HepG2 (cell line): Measurements from ENCODE around the gene CD40. TPM values are rescaled to one million over a fixed set of nuclear protein-coding genes. Genes with fewer than 3 reads are reported as not detected.

Experiments used
- ATAC-seq: fragments of 200-7000 bp; cut with Tn5 transposase; 3 replicates; pipeline ENCODE4 v1.9.1; 2020; ENCODE audit warnings: mild to moderate bottlenecking, moderate library complexity
- BruUV-seq: library from RNA; stranded (reverse); fragments of 400-500 nt; replicated peaks from 2 replicates; lab custom pipeline; 2021; lab: Mats Ljungman, UMichigan
- CTCF ChIA-PET: fragments of 300-600 bp; formaldehyde crosslinking; extraction: SDS; loops from one replicate; lab custom pipeline; 2021; ENCODE audit warnings: low total read pairs, inconsistent platforms, low intra/inter-chr PET ratio; lab: Yijun Ruan, JAX
- POLR2A ChIA-PET: fragments of 350-600 bp; sonication (Branson Sonifier 250); formaldehyde crosslinking; loops from one replicate; lab custom pipeline; 2020; ENCODE audit warnings: antibody characterized with exemption, inconsistent platforms; lab: Yijun Ruan, JAX
- DNase-seq: peaks from one replicate; pipeline ENCODE4 v3.0.0-alpha.2; 2015; ENCODE audit warnings: low spot score
- FAIRE-seq: peaks from 3 replicates; lab custom pipeline; 2011; peaks lifted over from hg19 to GRCh38; lab: Jason Lieb, UNC
- H2AFZ ChIP-seq: one replicate; pipeline ENCODE4 v1.6.1; 2011; ENCODE audit warnings: low read length, inconsistent platforms
- H3K27ac ChIP-seq: fragments of 300-600 bp; 3 replicates; pipeline ENCODE4 v1.8.0; 2011; ENCODE audit warnings: mixed run types, mild to moderate bottlenecking, mixed read lengths, low read length, inconsistent platforms; ENCODE audit not compliant: insufficient read depth; ENCODE audit errors: extremely low read length
- H3K27me3 ChIP-seq, 2 experiments: fragments of 200-600 bp in 1 of 2; 2 replicates in 1 of 2; 3 replicates in 1 of 2; pipeline versions ENCODE4 v1.6.0 to v1.8.0; 2011; ENCODE audit warnings: low read length in 2 of 2, mild to moderate bottlenecking in 2 of 2, moderate library complexity in 2 of 2, inconsistent platforms in 1 of 2; ENCODE audit not compliant: insufficient read depth in 2 of 2, control insufficient read depth in 1 of 2
- H3K36me3 ChIP-seq, 2 experiments: fragments of 200-600 bp in 1 of 2; replicated peaks in 1 of 2; 2 replicates in 1 of 2; 3 replicates in 1 of 2; pipeline versions ENCODE4 v1.5.1 to v1.8.0; 2011; ENCODE audit warnings: low read length in 2 of 2, inconsistent platforms in 1 of 2; ENCODE audit not compliant: insufficient read depth in 2 of 2, control insufficient read depth in 1 of 2
- H3K4me1 ChIP-seq: 2 replicates; pipeline ENCODE4 v1.5.1; 2012; ENCODE audit warnings: low read length, inconsistent platforms; ENCODE audit not compliant: insufficient read depth
- H3K4me2 ChIP-seq: 2 replicates; pipeline ENCODE4 v1.6.0; 2011; ENCODE audit warnings: low read depth, low read length, inconsistent platforms
- H3K4me3 ChIP-seq, 3 experiments: fragments of 200-600 bp in 1 of 3; sonication (generic), shearing (Covaris generic) in 1 of 3; replicated peaks in 1 of 3; 2 replicates each; pipeline ENCODE4 v1.5.1; 2011 to 2016; ENCODE audit warnings: low read length in 3 of 3, inconsistent platforms in 2 of 3, low read depth in 2 of 3, mild to moderate bottlenecking in 2 of 3, control low read depth in 1 of 3, mixed read lengths in 1 of 3; ENCODE audit not compliant: insufficient read depth in 1 of 3
- H3K79me2 ChIP-seq: one replicate; pipeline ENCODE4 v1.6.1; 2011; ENCODE audit warnings: low read length, inconsistent platforms; ENCODE audit not compliant: insufficient read depth
- H3K9ac ChIP-seq: 2 replicates; pipeline ENCODE4 v1.6.0; 2011; ENCODE audit warnings: mild to moderate bottlenecking, low read depth, low read length, inconsistent platforms; ENCODE audit not compliant: insufficient read depth
- H3K9me3 ChIP-seq: 2 replicates; pipeline ENCODE4 v1.5.1; 2012; ENCODE audit warnings: mild to moderate bottlenecking, low read length
- H4K20me1 ChIP-seq: 2 replicates; pipeline ENCODE4 v1.6.0; 2011; ENCODE audit warnings: inconsistent platforms, mild to moderate bottlenecking, low read length, moderate library complexity; ENCODE audit not compliant: insufficient read depth
- SAP130 ChIP-seq: IDR thresholded peaks from 2 replicates; pipeline ENCODE4 v1.6.1; 2016; ENCODE audit warnings: low read depth
- SRSF1 ChIP-seq: fragments of 200-400 bp; formaldehyde crosslinking; optimal IDR thresholded peaks from 2 replicates; pipeline ENCODE3; 2017; ENCODE audit warnings: mild to moderate bottlenecking, low read depth, low read length, moderate library complexity
- THAP9 ChIP-seq: sonication (generic); formaldehyde crosslinking; IDR thresholded peaks from 2 replicates; pipeline ENCODE4; 2020; ENCODE audit warnings: missing genetic modification reagents, mild to moderate bottlenecking, borderline replicate concordance
- ZBTB7A ChIP-seq: sonication (generic); formaldehyde crosslinking; IDR thresholded peaks from 2 replicates; pipeline ENCODE4 v1.8.0; 2022; ENCODE audit warnings: mild to moderate bottlenecking, missing genetic modification reagents
- ZIK1 ChIP-seq: sonication (generic); formaldehyde crosslinking; IDR thresholded peaks from 2 replicates; pipeline ENCODE4 v1.5.0; 2020; ENCODE audit warnings: mild to moderate bottlenecking, low read depth, missing genetic modification reagents, borderline replicate concordance
- ZNF10 ChIP-seq: sonication (generic); formaldehyde crosslinking; IDR thresholded peaks from 2 replicates; pipeline ENCODE4 v1.4.0; 2020; ENCODE audit warnings: mild to moderate bottlenecking, low read depth, missing genetic modification reagents, borderline replicate concordance
- WGBS: methylation state at CpG from one replicate; pipeline ENCODE4 v1.1.6; 2017; ENCODE audit warnings: low lambda C conversion rate; 5-methylcytosine and 5-hydroxymethylcytosine counted together
- in situ Hi-C: cut with HindIII; loops from 2 replicates; pipeline ENCODE4 v1.10.0; 2017; ENCODE audit warnings: low pct_unique_long_range_greater_than_20kb; ENCODE audit not compliant: extremely low pct_ligation_motif_present
- intact Hi-C: fragments of 100-400 bp; cut with micrococcal nuclease; formaldehyde crosslinking; loops from one replicate; pipeline ENCODE4 v1.10.0; 2022; ENCODE audit not compliant: unreplicated experiment
- polyA plus RNA-seq, 8 experiments: library from polyadenylated mRNA; depleted of rRNA in 3 of 8; stranded (reverse) in 7 of 8; unstranded in 1 of 8; fragments of >200 nt; fragmentation: Illumina TruSeq in 4 of 8; extraction: Trizol in 4 of 8; gene quantifications; 2 replicates each; pipeline versions ENCODE4 v1.2.1 to v1.2.3, GENCODE V29; 2011 to 2016; ENCODE audit warnings: low read depth in 4 of 8, missing spikeins in 1 of 8, mixed read lengths in 1 of 8; ENCODE audit not compliant: insufficient read depth in 1 of 8
- total RNA-seq, 5 experiments: library from RNA; depleted of rRNA; stranded (reverse); fragments of >200 nt; fragmentation: Illumina TruSeq; extraction: Trizol; gene quantifications; 2 replicates each; pipeline ENCODE4 v1.2.3, GENCODE V29; 2016; ENCODE audit warnings: low read depth in 1 of 5

CD40 gene
- total and polyA plus RNA-seq, 2 of the 13 experiments (the other 11 are each of a cell fraction or from before 2014, with no cell fraction given): 4.6 to 13.4 TPM

- BruUV-seq: no TSS peak
- Histone ChIP-seq H3K4me3 (no peak overlapping the region), H3K4me1 (peaks cover 29% of the 10 kb centered on the region), H3K79me2 (no peaks in the 10 kb centered on the region), H3K4me2 (no peak overlapping the region), H4K20me1 (no peaks in the 10 kb centered on the region), H3K36me3 (no peaks in the 10 kb centered on the region), H3K9me3 (no peaks in the 10 kb centered on the region), H3K9ac (no peak overlapping the region), H3K27me3 (peaks cover 0 to 25% of the 10 kb centered on the region in 2 experiments; a peak in 3 of 5 replicates), H2AFZ (no peak overlapping the region), H3K27ac (no peak overlapping the region)
- ATAC-seq (no peak), DNase-seq (no peak), FAIRE-seq (no peak)
- in situ Hi-C loops: no loop called here
- 30% methylated on average over 15 of the region's 15 CpGs for WGBS
- CTCF ChIA-PET: no interaction called here
- no peak for TF ChIP-seq SAP130 (CRISPR knock-in tag)
- no peak for TF ChIP-seq ZIK1 (CRISPR knock-in tag)
- 0 out of 2 replicates have a peak, but pooled peaks have one; percentile 28 for TF ChIP-seq ZBTB7A (CRISPR knock-in tag)
- POLR2A ChIA-PET: no interaction called here
- intact Hi-C loops: no loop called here
These were observed 4.7 kb downstream of the CD40 start for GRCh38 chr20:46122516-46123481.

GRCh38 chr20:46123482-46124245 is 5.5 kb downstream of the CD40 start:
- Histone ChIP-seq H3K9ac (no peak overlapping the region), H3K79me2 (no peaks in the 10 kb centered on the region)
- CTCF ChIA-PET: no interaction called here
- 50% methylated on average over 11 of the region's 11 CpGs for WGBS
- no peak for TF ChIP-seq THAP9 (CRISPR knock-in tag)
- no peak for TF ChIP-seq ZNF10 (CRISPR knock-in tag)
- no peak for TF ChIP-seq SRSF1
- TF ChIP-seq, all 625 proteins: peak for 0
- POLR2A ChIA-PET: no interaction called here
- Histone ChIP-seq H3K36me3 (no peaks in the 10 kb centered on the region), H3K27me3 (peaks cover 0 to 30% of the 10 kb centered on the region in 2 experiments; a peak in 3 of 5 replicates), H2AFZ (no peak overlapping the region), H3K4me3 (no peak overlapping the region), H4K20me1 (peaks cover 2% of the 10 kb centered on the region; the same call in 1 of the 2 replicates), H3K9me3 (no peaks in the 10 kb centered on the region), H3K4me2 (no peak overlapping the region), H3K4me1 (peaks cover 25% of the 10 kb centered on the region), H3K27ac (no peak overlapping the region)
- in situ Hi-C loops (no loop called here), intact Hi-C loops (no loop called here)
- BruUV-seq: no TSS peak
- DNase-seq: no peak
- no peak for ATAC-seq
- FAIRE-seq: no peak
